Fibroblast of skin of left quadriceps (primary cell): ENCODE data around the gene TMEM176B.

ENCODE experiments used
- DNase-seq, 2 experiments: peaks; one replicate each; pipeline ENCODE4 v3.0.0-alpha.2; 2013; ENCODE audit warnings: low read depth in 2 of 2

Gene TMEM176B

GRCh38 chr7:150751702-150752101 is 48.5 kb downstream of the TMEM176B start:
- no peak for DNase-seq

DNA sequence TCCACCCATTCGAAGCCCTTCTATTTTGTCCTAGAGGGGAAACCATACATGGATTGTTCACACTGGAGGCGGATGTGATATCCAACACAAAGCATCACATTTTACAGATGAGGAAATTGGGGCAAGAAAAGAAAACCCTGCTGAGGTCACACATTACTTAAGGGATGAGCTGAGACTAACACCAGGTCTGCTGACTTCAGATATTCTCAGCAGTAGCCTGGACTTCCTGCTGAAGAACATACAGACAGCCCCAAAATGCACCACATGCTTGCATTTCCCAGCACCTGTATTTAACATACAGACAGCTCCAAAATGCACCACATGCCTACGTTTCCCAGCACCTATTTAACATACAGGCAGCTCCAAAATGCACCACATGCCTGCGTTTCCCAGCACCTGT is 51.8 kb downstream of the TMEM176B start:
- DNase-seq, result no peak

DNA sequence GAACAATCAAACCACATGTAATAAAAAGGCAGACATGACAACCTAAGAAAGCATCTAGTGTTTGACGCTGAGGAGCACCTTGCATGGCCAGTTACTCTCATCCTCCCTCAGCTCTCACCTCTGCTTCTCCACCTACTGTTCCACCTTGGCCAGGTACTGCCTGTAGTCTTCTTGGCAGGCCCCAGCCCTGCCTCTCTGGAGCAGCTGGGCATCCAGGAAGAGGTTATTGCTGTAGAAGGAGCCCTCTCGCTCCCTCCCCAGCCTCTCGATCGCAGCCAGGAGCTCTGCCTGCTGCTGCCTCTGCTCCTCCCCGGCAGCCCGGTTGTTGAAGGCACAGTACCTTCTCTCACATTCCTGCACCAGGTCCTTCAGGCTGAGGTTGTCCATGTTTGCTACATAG is 53.2 kb downstream of the TMEM176B start:
- DNase-seq, result no peak

DNA sequence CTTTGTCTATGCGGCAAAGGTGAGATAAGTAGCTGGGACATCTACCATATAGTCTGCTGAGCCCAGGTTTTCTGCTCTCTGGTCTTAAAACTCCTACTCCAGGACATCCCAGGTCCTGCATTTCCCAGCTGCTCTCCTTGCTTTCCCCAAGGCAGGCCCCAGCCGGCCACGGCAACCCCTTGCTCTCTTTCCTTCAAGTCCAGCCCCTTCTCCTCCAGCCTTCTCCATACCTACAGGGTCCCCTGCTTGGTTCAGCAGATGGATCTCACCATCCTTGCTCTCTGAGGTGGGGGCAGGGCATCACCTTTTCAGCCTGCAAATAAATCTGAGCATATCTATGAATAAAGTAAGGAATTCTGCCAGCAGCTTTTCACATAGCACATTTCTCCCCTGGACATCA is 54.3 kb downstream of the TMEM176B start:
- no peak for DNase-seq

DNA sequence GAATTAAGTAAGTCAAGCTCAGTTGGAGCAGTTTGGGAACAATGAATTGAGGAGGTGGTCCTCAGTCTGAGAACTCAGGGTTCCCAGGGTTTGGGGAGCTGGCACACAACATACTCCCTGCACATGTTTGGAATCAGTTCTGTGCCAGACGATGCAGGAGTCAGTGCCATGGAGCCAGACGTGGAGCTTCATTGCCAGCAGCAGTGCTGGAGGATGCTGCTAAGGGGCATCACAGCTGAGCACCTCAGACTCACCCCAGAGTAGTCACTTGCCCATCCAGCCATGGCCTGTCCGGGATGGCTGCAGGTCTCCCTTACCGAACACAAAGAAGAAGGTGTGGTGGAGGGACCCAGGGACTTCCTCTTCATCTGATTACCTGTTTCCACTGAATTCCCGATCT is 55.1 kb downstream of the TMEM176B start:
- DNase-seq, result no peak

GRCh38 chr7:150744041-150744656 is 56.0 kb downstream of the TMEM176B start:
- DNase-seq, result no peak

DNA sequence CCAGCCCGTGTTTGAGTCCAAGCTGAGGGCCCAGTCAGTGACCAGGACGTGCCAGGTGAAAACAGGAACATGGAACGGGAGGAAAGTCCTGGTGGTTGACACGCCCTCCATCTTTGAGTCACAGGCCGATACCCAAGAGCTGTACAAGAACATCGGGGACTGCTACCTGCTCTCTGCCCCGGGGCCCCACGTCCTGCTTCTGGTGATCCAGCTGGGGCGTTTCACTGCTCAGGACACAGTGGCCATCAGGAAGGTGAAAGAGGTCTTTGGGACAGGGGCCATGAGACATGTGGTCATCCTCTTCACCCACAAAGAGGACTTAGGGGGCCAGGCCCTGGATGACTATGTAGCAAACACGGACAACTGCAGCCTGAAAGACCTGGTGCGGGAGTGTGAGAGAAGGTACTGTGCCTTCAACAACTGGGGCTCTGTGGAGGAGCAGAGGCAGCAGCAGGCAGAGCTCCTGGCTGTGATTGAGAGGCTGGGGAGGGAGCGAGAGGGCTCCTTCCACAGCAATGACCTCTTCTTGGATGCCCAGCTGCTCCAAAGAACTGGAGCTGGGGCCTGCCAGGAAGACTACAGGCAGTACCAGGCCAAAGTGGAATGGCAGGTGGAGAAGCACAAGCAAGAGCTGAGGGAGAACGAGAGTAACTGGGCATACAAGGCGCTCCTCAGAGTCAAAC is 57.7 kb downstream of the TMEM176B start:
- no peak for DNase-seq
